ENCODE measurements around the gene ATXN7L3. TPM values are rescaled to one million over a fixed set of nuclear protein-coding genes. Genes with fewer than 3 reads are reported as not detected.

The ATXN7L3 gene, protein sequence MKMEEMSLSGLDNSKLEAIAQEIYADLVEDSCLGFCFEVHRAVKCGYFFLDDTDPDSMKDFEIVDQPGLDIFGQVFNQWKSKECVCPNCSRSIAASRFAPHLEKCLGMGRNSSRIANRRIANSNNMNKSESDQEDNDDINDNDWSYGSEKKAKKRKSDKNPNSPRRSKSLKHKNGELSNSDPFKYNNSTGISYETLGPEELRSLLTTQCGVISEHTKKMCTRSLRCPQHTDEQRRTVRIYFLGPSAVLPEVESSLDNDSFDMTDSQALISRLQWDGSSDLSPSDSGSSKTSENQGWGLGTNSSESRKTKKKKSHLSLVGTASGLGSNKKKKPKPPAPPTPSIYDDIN
- 49.5 and 59.3 TPM in 2 replicates for total RNA-seq

GRCh38 chr17:44199553-44200477 lies at the start of gene ATXN7L3:
Gene ATXN7L3 (minus strand): TSS chr17:44199884. CDS start chr17:44198070, 1,814 bp downstream.

DNA sequence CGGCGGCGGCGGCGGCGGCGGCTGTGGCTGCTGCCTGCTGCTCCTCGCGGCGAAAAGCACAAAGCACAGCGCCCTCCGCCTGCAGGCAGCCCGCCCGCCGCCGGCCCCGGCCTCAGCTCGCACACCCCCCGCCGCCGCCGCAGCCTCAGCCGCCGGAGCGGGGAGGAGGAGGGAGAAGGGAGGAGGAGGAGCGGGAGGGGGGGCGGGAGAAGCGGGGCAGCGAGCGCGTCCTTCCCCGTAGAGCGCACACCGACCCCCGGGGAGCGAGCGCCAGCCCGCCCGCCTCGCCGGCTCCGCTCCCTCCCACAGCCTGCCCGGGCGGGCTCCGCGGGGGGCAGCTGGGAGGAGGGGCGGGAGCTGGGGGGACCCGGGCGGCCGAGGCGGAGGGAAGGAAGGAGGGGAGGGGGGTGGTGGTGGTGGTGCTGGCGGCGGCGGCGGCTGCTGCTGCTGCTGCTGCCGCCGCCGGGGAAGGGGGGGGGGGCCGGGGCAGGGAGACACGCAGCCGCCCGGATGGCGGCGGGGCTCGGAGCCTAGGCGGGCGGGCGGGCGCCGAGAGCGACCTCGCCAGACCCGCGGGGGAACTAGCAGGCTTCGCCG lies 20.0 kb upstream of the ATXN7L3 start, which contains the start of gene UBTF:
Gene UBTF (minus strand): TSS at position 60 of the 597 bp plus-strand sequence. CDS start 1,446 bp downstream, outside the sequence.

DNA sequence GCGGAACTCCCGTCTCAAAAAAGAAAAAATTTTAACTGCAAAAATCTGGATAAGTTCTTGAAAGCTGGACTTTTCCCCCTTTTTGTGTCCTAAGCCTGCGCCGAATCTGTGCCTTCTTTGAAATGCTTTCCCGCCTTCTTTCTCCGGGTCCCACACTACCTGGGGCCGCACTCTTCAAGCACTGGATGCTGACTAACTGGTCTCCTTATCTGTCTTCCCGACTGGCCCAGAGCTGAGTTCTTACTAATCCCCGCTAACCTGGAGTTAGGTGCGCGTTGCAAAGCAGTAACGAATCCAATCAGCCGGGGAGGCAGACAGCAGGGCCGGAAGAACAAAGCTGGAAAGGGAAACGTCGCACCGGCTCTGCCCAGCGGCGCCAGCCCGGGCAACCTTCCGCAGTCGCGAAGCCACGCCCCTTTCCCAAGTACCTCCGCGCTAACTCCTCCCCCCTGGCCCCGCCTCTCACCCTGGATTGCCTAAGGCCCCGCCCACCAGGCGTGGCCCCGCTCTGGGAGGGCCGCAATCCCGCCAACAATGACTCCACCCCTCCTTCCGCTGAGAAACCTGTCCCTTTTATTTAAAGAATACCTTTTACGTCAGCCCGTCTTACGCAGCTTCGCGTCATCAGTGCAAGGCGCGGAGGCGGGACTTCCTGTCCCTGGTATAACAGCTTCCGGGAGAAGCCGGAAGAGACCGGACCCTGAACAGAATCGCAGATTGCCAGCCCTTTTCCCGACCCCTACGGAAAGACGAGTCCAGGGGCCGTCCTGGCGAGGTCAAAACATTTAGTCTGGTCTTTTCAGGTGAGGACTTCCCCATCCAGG lies 13.2 kb downstream of the ATXN7L3 start, which contains the start of gene TMUB2:
Gene TMUB2 (plus strand): TSS at position 666 of the 824 bp plus-strand sequence. CDS start 737 bp downstream, outside the sequence.

DNA sequence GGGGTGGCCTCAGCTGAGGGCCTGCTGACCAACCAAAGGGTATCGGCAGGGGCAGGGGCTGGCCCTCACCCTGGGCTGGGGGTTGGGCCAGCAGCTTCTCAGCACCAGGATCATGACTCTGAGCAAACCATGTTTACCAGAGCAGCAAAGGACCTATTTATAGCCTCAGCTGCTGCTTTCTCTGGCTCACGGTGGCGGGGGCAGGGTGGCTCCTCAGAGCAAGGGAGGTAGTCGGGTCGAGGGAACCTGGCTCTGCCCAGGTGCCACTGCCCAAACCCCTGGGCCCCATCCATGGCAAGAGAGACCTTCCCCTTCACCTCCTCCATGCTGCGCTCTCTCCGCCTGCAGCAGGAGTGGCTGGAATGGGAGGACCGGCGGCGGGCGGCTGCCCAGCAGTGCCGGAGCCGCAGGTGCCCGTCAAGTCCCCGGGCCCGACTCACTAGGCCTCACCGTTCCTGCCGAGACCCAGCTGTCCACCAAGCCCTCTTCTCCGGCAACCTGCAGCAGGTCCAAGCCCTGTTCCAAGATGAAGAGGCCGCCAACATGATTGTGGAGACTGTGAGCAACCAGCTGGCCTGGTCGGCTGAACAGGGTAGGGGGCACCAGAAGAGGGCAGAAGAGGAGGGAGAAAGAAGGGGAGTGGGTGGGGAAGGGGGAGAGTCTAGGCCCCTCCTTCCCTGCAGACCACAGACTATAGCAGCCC lies 29.0 kb downstream of the ATXN7L3 start, which contains the start of gene ASB16:
Gene ASB16 (plus strand): TSS at position 206 of the 703 bp plus-strand sequence. CDS start 86 bp downstream, at position 292.

Other genes with a start within 250 kb of the ATXN7L3 start
- 0.51 TPM in 1 of 2 replicates, not detected in the other for gene PYY, start 245.9 kb downstream of the ATXN7L3 start, total RNA-seq
- gene NAGS, start 195.3 kb downstream of the ATXN7L3 start, total RNA-seq: 1.1 and 2.9 TPM in 2 replicates
- gene TMEM101, start 184.9 kb downstream of the ATXN7L3 start, total RNA-seq: 27.7 and 32.3 TPM in 2 replicates
- 43.0 and 49.7 TPM in 2 replicates for gene LSM12, start 133.2 kb downstream of the ATXN7L3 start, total RNA-seq
- gene G6PC3, start 129.1 kb downstream of the ATXN7L3 start, total RNA-seq: 37.8 and 47.1 TPM in 2 replicates
- gene HDAC5, start 76.2 kb downstream of the ATXN7L3 start, total RNA-seq: 50.4 and 54.7 TPM in 2 replicates
- 0.93 and 5.3 TPM in 2 replicates for gene HROB, start 58.0 kb downstream of the ATXN7L3 start, total RNA-seq
- not detected in 2 replicates for gene ASB16, start 29.2 kb downstream of the ATXN7L3 start, total RNA-seq
- 29.1 and 32.2 TPM in 2 replicates for gene TMUB2, start 12.9 kb downstream of the ATXN7L3 start, total RNA-seq
- 43.6 and 54.0 TPM in 2 replicates for gene UBTF, start 19.8 kb upstream of the ATXN7L3 start, total RNA-seq
- not detected in 2 replicates for gene SLC4A1, start 68.3 kb upstream of the ATXN7L3 start, total RNA-seq
- gene RUNDC3A, start 108.7 kb upstream of the ATXN7L3 start, total RNA-seq: 0.70 and 0.85 TPM in 2 replicates
- gene SLC25A39, start 124.9 kb upstream of the ATXN7L3 start, total RNA-seq: 65.8 and 74.2 TPM in 2 replicates
- 497 and 643 TPM in 2 replicates for gene GRN, start 145.4 kb upstream of the ATXN7L3 start, total RNA-seq
- gene FAM171A2, start 164.0 kb upstream of the ATXN7L3 start, total RNA-seq: 7.2 and 11.8 TPM in 2 replicates
- gene ITGA2B, start 189.8 kb upstream of the ATXN7L3 start, total RNA-seq: 0.35 and 0.68 TPM in 2 replicates